NCI-H2107 treated with DMSO at 0.1 percent for 48 hours (cell line): ENCODE measurements around the gene SYNPO2.
"Not testable (repeated sequence)": the region's sequence is repeated elsewhere in the genome, so short reads cannot be mapped to it uniquely, and the experiment has no call there.

Experiments used
- DNase-seq: peaks from one replicate; lab custom pipeline; 2025; ENCODE audit not compliant: unreplicated experiment; lab: John Stamatoyannopoulos, UW

The SYNPO2 gene

DNA sequence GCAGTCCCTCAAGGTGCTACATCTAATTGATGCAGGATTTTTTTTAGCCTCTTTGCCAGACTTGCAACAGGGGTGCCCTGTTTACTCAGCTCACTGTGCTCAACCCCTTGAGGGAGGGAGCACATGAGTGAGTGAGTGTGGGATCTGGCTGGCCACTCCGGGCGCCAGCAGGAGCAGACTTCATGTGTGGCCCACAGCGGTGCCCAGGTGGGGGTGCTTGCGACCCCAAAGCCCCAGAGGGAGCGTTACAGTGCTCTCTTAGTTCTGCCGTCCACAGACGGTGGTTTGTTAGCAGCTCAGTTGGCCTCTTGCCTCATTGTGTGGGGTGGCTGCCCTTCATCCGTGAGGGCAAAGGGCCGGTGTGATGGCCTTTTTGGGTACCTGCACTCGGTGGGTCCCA, 165.3 kb downstream of the SYNPO2 start:
- no peak for DNase-seq

DNA sequence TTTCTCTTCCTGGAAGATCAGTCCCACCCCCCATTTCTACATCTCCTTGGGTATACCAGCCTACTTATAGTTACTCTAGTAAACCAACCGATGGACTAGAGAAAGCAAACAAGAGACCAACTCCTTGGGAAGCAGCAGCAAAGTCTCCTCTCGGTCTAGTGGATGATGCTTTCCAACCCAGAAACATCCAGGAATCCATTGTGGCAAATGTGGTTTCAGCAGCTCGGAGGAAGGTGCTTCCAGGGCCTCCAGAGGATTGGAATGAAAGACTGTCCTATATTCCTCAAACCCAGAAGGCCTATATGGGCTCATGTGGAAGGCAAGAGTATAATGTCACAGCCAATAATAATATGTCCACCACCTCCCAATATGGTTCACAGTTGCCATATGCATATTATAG, 168.8 kb downstream of the SYNPO2 start:
- no peak for DNase-seq

DNA sequence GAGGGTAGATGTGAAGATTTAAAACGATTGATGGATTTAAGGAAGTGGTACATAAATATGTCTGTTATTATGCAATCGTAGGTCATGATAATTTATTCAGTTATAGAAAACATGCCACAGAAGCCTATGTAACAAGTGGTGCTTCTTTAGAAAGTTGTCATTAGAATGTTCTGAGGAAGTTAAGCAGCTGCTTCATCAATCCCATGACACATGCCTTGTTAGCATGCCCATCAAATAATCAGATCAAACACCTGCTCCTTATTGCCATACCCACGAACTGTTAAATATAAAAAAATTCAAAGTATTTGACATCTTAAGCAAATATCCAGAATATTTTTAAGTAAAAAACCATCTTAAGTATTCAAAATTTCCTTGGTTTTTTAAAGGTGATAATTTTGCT, 170.6 kb downstream of the SYNPO2 start:
- DNase-seq, result no peak

DNA sequence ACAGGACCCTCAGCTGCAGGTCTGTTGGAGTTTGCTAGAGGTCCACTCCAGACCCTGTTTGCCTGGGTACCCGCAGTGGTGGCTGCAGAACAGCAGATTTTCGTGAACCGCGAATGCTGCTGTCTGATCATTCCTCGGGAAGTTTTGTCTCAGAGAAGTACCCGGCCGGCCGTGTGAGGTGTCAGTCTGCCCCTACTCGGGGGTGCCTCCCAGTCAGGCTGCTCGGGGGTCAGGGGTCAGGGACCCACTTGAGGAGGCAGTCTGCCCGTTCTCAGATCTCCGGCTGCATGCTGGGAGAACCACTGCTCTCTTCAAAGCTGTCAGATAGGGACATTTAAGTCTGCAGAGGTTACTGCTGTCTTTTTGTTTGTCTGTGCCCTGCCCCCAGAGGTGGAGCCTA, 178.5 kb downstream of the SYNPO2 start:
- DNase-seq, result not testable (repeated sequence)

DNA sequence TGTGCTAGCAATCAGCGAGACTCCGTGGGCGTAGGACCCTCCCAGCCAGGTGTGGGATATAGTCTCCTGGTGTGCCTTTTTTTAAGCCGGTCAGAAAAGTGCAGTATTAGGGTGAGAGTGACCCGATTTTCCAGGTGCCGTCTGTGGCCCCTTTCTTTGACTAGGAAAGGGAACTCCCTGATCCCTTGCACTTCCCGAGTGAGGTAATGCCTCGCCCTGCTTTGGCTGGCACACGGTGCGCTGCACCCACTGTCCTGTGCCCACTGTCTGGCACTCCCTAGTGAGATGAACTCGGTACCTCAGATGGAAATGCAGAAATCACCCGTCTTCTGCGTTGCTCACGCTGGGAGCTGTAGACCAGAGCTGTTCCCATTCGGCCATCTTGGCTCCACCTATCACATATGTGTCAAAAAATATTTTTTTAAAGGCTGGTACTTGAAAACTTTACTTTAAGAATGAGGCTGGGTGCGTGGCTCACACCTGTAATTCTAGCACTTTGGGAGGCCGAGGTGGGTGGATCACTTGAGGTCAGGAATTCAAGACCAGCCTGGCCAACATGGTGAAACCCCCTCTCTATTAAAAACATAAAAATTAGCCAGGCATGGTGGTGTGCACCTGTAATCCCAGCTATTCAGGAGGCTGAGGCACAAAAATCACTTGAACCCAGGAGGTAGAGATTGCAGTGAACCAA, 179.2 kb downstream of the SYNPO2 start:
- not testable (repeated sequence) for DNase-seq

DNA sequence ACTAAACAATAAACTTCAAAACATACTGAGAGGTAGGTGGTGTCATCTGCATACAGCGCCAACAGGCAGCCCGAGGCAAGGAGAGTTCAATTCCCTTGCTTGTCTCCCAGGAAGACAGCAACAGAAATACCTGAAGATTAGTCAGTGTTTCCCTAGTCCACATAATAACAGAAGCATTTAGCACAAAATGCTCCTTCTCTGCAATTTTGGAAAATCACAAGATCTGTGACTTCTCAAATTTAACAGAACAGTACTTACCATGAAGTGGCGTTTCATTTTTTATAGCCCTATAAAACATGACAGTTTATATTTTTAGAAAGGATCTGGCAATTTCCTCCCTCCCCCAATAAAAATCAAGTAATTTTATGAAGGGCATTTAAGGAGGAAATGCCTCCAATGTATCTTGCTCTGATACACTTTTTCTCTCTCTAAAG, 179.9 kb downstream of the SYNPO2 start:
- no peak for DNase-seq

DNA sequence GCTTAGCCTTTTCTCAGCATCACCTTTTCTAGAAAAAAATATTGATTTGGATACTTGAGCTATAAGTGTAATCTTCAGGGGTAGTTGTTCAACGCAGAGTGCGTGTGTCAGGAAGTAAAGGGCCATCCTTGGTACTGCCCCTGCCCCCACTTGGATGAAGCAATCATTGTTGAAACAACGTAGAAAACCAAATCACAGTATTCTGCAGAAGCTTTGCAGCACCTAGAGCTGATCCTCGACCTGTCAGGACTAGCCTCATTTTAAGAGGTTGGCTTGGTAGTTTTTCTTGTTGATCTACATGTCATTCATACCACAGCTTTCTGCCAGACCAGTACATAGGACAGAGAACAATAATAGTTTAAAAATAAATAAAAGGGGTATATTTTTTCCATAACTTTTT, 181.6 kb downstream of the SYNPO2 start:
- DNase-seq, result no peak

DNA sequence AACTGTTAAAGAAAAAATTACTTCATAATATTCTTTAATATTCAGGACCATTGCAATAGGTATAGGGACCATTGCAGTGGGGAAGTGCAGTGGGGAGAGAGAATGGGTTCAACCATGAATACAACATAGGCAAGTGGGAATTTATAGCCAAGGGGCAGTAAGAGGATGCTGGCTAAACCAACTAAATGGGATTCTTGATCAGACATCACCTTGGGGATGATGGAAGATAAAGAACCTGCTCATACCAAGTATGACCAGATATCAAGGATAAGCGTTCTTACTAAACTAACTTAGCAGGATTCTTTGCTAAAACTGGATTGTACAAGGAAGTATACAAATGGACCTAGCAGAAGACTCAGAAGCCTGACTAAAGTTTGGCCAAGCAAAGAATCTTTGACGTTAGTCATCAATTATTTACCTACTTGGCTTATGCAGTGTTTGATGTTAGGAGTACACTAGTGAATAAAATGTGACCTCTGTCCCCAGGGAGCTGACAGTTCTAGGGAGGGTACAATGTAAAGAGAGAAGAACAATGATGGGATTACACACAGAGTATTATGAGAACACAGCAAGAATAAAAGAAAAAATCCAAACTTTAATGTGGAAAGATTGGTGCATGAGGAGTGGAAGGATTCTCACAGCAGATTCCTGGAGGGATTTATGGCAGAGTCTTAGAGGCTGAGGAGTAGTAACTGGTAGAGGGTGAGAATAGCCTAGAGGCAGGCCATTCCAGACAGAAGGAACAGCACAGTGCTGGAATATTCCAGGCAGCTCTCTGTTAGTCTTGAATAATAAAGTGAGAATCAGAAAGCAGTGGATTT, 192.3 kb downstream of the SYNPO2 start:
- no peak for DNase-seq

DNA sequence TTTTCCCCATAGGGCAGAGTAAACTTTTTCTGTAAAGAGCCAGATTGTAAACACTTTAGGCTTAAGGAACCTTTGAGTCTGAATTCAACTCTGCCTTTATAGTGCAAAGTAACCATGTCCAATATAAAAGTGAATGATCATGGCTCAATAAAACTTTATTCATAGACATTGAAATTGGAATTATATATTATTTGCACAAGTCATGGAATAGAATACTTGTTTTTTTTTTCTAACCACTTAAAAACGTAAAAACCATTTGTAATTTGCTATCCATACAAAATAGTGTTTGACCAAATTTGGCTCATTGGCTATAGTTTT, 192.8 kb downstream of the SYNPO2 start:
- no peak for DNase-seq

DNA sequence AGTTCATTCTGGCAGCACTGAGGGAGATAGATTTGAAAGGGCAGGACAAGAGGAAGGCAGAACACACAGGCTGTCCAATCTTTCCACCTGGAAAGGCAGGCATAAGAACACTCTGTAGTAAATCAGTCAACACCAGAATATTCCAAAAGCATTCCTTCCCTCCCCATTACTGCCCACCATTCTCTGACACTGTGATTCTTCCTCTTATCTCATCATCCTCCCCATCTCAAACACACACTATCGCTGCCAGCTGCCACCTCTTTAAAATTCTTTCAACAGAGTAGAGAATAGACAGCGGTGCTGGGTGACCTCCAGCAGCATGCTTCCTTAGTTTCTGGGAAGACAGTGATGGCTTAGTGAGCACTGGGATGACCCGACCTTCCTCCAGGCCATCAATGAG, 193.3 kb downstream of the SYNPO2 start:
- no peak for DNase-seq

DNA sequence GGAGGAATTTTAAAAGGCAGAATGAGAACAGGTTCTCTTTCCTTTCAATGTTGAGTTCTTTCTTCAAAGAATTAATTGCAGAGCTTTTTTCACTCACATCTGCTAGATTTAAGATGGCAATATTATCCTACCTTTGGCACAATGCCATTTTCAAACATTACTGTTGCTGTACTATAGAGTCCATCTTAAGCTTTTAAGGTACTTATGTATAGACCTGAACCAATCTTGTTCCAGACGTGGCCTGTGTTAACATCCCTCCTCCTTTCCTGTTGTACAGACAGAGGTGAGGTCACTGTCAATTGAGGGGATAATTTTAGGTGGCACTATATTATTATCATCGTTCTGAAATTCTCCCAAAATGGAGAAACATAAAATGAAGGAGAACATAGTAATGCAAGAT, 194.0 kb downstream of the SYNPO2 start:
- no peak for DNase-seq

DNA sequence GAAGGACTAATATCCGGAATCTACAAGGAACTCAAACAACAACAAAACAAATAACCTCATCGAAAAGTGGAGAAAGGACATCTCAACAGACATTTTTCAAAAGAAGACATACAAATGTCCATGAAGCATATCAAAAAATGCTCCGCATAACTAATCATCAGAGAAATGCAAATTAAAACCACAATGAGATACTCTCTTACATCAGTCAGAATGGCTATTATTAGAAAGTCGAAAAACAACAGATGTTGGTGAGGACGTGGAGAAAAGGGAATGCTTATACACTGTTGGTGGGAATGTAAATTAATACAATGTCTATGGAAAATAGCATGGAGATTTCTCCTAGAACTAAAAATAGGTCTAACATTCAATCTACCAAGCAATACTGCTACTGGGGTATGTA, 195.9 kb downstream of the SYNPO2 start:
- DNase-seq, result no peak

DNA sequence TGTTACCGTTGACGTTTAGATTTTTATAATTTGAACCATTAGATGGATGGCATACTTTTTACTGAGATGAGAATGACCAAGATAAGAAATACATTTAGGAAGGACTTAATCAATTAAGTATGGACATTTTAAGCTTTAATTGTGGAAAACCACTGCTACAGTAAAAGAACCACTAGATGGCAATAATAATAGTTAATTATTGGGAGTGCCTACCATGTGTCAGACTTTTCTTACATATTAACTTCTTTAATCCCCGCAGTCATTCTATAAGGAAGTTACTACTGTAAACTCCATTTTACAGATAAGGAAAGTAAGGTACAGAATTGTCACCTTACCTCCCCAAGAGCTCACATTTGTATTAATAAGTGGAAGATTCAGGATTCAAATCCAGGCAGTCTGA, 198.5 kb downstream of the SYNPO2 start:
- DNase-seq, result no peak

DNA sequence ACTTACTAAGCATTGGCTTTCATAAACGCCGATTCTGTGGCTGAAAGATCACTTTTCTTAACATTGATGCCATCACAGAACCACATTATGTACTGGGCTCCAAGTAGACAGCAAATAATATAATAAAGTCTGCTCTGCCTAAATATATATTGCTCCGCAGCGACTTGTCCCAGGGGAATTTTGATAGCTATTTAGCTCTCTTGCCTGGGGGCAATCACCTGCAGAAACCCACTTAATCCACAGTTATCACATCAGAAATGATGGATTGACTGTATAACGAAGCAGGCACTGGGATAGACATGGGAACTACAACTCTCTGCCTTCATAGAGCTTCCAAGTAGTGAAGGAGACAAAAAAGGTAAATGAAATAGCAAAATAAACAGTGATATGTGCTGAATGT, 199.0 kb downstream of the SYNPO2 start:
- DNase-seq, result no peak

DNA sequence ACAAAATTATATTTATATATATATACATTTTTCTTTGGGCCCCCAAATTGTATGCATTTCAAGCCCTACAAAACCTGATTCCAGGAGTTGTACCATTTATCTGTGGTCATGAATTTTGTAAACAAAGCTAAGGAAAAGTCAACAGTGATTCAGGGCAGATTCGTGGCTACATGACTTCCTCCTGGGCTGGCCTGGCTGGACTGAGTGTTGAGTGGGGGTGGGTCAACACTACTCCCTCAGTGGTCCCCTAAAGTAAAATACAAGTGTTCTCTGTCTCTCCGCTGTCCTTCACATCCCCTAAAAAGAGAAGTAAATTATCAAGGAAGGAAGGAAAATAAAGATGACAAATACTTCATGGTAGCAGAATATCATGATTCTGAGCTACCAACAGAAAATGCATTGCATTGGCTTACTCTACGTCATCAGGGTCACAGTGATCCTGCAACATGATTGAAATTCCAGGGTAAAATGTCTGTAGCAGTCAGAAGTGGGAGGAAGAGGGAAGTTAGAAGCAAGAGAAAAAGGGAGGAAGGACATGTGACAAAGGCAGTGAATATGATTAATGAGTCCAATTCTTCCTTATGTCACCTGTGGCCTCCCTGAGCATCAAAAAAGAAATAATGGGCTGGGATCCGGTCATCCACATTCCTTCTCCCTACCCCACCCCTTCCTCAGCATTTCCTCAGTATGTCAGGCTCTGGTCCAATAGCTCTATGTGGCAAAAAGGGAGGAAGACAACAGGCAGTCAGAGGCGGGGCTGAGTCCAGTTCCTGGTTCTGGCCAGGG, 204.6 kb downstream of the SYNPO2 start:
- DNase-seq, result no peak

DNA sequence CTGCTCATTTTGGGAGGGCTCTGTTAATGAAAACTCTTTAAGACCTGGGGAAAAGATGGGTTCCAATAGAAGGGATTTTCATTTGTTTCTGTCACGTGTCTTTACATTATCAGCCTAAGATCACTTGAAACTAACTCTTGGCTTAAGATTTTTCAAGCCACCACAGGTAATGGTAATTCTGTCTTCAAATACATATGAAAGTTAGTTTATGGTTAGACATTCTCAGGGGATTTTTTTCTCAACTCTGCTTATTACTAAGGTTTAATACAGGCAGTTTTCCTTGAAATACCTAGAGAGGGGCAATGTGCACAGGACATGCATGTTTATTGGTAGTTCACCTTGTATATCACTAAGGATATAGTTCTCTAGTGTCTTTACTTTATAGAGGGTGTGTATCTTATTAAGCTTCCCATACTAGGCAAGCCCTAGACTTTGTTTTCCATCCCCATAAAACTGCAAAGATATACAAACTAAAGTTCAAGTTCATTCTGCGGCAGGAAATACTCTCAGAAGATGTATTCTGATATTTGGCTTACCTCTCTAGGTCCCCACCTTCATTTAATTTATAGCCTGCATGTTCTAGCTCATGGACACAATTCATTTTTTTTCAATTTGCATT, 208.7 kb downstream of the SYNPO2 start:
- DNase-seq, result no peak

DNA sequence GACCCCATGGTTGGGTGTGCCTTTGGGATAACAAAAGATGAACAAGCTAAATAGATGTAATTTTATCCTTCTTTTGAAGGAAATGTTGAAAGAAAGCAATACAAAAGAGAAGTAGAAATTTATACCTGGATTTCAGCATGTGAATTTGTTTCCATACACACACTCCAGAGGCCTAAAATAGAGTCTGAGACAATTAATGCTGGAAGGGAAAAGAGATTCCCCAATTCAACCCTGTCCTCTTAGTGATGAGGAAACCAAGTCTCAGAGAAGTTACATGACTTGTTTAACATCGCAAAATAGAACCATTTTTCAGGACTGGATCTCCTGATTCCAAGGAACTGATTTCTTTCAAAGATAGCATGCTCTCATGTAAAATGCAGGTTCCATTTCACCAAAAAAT, 209.7 kb downstream of the SYNPO2 start:
- DNase-seq, result no peak

DNA sequence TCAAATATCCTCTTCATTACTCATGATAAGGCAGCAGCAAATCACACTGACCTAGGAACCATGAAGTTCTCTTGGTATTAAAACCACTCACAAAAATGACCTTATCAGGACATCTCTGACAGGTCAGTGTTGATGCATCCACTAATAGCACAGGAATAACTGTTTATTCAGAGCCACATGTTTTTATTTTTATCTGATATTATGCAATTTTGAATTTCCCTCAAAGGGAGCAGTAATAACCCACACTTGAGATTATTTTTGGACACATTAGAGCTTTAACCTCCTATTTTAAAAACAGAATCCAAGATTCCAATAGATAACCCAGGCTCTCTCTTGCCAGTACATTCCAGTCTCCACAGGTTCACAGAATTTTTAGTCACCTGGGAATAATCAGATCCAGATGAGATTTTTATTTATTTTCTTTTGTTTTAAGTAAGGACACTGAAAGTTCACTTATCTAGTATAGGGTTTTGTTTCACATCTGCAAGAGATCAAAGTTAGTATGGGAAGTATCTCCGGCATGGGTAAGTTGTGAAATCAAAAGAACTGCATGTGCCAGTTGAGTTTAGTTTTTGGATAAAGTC, 210.7 kb downstream of the SYNPO2 start:
- DNase-seq, result no peak

DNA sequence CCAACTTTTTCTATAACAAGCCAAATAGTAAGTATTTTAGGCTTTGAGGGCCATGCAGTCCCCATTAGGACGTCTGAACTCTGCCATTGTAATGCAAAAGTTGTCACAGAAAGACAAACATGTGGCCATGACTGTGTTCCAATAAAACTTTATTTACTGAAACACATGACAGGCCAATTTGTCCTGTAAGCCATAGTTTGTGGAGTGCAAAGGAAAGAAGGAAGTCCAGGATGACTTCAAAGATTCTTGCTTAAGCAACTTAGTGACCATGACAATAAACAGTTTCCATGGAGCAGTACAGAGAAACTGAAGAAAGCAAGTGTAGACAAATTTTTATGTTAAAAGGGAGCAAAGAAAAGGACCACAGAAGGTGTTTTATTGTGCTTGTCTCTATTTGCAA, 212.0 kb downstream of the SYNPO2 start:
- DNase-seq, result no peak

DNA sequence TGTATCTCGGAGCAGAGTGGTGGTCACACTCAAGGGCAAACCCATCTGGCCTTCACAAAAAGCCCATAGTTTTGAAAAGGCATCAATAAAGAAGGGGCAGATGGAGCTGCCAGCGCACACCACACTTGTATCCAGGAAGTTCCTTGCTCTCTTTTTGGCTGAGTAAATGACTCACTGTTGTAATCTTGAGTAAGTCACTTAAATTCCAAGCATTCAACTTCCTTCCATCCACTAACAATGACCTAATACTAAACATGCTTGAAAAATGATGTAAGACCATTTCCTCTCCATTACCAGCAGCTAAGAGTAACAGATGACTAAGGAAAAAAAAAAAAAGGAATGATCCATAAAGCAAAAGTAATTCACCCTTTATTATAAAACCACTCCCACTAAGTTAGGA, 214.6 kb downstream of the SYNPO2 start:
- no peak for DNase-seq

DNA sequence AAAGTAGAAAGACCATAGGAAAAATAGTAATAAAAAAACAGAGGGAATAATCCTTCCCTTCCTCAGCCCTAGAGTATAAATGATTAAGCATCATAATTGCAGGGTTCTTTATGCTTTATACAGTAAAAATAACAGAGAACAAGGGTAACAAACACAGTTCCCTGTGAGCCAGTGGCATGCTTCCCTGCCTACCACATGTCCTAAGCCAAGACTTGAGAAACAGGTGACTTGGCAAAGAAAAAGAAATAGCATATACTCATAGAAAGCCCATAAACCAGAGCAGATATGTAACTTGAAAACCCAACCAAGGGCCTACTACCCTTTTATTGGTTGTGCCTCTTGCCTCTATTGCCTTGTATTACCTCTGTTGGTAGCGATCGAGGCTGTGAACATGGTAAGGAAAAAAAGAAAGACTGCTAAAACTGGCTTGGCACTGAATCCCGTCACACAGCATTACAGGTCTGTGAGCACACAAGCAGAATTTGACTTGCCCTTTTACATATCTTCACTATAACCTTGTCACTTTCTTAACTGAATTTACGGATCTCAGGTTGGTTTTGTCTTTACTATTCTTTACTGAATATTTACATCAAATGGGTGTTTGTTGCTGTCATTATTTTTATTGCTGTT, 216.1 kb downstream of the SYNPO2 start:
- no peak for DNase-seq
